ENCODE data around the gene CDH13. TPM values are rescaled to one million over a fixed set of nuclear protein-coding genes. Genes with fewer than 3 reads are reported as not detected.

Gene CDH13
- total RNA-seq, 1 donor from 2014 or later = not detected

DNA sequence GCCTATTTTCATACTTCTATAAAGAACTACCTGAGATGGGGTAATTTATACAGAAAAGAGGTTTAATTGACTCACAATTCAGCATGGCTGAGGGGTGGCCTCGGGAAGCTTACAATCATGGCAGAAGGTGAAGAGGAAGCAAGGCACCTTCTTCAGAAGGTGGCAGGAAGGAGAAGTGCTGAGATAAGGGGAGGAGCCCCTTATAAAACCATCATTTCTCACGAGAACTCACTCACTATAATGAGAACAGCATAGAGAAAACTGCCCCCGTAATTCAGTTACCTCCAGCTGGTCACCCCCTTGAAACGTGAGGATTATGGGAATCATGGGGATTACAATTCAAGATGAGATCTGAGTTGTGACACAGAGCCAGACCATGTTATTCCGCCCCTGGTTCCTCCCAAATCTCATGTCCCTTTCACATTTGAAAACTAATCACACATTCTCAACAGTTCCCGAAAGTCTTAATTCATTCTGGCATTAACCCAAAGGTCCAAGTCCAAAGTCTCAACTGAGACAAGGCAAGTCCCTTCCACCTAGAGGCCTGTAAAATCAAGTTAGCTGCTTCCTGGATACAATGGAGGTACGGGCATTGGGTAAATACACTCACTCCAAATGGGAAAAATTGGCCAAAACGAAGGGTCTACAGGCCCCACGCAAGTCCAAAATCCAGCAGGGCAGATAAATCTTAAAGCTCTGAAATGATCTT is 237.7 kb downstream of the CDH13 start:
- no peaks in the 10 kb centered on the region for H3K36me3 Mint-ChIP-seq (ENCODE audit: low read depth)
- CTCF ChIA-PET = no interaction called here
- POLR2A ChIA-PET = no interaction called here
- no peaks in the 10 kb centered on the region for H3K4me1 Mint-ChIP-seq
- ATAC-seq (ENCODE audit: low read depth) (no peak), DNase-seq (no peak)
- H3K27ac Mint-ChIP-seq = no peak overlapping the region
- intact Hi-C loops (cut with micrococcal nuclease) = no loop called here
- peaks cover 11% of the 10 kb centered on the region for H3K9me3 Mint-ChIP-seq
- TF ChIP-seq, protein P1, sequence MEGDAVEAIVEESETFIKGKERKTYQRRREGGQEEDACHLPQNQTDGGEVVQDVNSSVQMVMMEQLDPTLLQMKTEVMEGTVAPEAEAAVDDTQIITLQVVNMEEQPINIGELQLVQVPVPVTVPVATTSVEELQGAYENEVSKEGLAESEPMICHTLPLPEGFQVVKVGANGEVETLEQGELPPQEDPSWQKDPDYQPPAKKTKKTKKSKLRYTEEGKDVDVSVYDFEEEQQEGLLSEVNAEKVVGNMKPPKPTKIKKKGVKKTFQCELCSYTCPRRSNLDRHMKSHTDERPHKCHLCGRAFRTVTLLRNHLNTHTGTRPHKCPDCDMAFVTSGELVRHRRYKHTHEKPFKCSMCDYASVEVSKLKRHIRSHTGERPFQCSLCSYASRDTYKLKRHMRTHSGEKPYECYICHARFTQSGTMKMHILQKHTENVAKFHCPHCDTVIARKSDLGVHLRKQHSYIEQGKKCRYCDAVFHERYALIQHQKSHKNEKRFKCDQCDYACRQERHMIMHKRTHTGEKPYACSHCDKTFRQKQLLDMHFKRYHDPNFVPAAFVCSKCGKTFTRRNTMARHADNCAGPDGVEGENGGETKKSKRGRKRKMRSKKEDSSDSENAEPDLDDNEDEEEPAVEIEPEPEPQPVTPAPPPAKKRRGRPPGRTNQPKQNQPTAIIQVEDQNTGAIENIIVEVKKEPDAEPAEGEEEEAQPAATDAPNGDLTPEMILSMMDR (IDR thresholded peaks at IDR 0.05) = no peak
- H3K4me3 Mint-ChIP-seq = no peak overlapping the region
- no peaks in the 10 kb centered on the region for H3K27me3 Mint-ChIP-seq

DNA sequence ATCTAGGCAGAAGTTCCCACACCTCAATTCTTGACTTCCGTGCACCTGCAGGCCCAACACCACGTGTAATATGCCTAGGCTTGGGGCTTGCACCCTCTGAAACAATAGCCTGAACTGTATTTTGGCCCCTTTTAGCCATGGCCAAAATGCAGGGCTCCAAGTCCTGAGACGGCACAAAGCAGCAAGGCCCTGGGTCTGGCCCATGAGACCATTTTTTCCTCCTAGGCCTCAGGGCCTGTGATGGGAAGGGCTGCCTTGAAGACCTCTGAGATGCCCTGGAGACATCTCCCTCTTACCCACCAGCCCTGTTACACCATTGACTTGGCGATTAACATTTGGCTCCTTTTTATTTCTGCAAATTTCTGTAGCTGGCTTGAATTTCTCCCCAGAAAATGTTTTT is 238.6 kb downstream of the CDH13 start:
- TF ChIP-seq, protein P1 (IDR thresholded peaks at IDR 0.05) = no peak
- H3K27me3 Mint-ChIP-seq = no peaks in the 10 kb centered on the region
- DNase-seq = no peak
- ChIA-PET POLR2A (no interaction called here), CTCF (no interaction called here)
- intact Hi-C loops (cut with micrococcal nuclease) = no loop called here
- peaks cover 11% of the 10 kb centered on the region for H3K9me3 Mint-ChIP-seq
- H3K4me1 Mint-ChIP-seq = no peaks in the 10 kb centered on the region
- no peak overlapping the region for H3K4me3 Mint-ChIP-seq
- no peaks in the 10 kb centered on the region for H3K36me3 Mint-ChIP-seq (ENCODE audit: low read depth)
- ATAC-seq (ENCODE audit: low read depth) = no peak
- no peak overlapping the region for H3K27ac Mint-ChIP-seq

DNA sequence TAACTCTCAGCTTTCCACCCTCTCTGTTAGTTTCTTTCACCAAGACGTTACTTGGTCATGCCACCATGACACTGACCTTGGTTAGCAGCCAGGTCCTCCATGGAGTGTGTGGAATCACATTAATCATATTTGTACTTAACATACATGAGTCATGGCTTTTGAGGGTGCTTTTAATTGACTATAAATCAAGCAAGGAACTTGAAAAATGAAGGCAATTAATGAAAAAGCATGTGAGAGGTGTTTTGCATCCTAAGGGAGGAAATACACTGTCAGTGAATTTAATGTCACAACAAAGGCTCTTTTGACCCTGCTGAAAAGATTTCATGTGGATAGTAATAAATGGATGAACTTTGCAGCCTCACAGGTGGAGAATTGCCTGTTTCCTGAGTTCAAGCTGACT is 240.7 kb downstream of the CDH13 start:
- POLR2A ChIA-PET = no interaction called here
- CTCF ChIA-PET = no interaction called here
- intact Hi-C loops (cut with micrococcal nuclease) = no loop called here
- H3K36me3 Mint-ChIP-seq (ENCODE audit: low read depth) = no peaks in the 10 kb centered on the region
- H3K4me1 Mint-ChIP-seq = no peaks in the 10 kb centered on the region
- DNase-seq (no peak), ATAC-seq (ENCODE audit: low read depth) (no peak)
- H3K27me3 Mint-ChIP-seq = no peaks in the 10 kb centered on the region
- no peak overlapping the region for H3K27ac Mint-ChIP-seq
- H3K4me3 Mint-ChIP-seq = no peak overlapping the region
- peaks cover 19% of the 10 kb centered on the region for H3K9me3 Mint-ChIP-seq
- TF ChIP-seq, protein P1 (IDR thresholded peaks at IDR 0.05) = no peak

DNA sequence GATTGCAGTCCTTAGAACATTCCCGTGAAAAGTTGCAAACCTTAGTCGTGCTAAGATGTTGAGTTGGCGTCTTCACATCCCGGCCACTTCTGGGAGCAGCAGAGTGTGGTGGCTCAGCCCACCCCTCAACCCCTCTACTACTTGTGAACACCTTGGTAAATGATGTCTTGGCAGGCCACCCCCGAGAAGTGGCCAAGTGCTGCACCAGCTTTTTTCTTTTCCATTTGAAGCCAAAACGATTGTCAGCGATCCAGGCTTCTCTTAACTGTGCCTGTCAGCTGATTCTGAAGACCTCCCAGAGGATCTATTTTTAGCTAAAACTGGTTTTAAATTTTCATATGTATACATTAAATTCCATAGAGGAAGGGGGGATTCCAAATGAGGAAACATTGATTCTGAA is 247.5 kb downstream of the CDH13 start:
- TF ChIP-seq, protein P1 (IDR thresholded peaks at IDR 0.05) = no peak
- Mint-ChIP-seq H3K4me3 (no peak overlapping the region), H3K27me3 (peaks cover 3% of the 10 kb centered on the region), H3K27ac (no peak overlapping the region), H3K4me1 (no peaks in the 10 kb centered on the region), H3K36me3 (ENCODE audit: low read depth) (no peaks in the 10 kb centered on the region), H3K9me3 (peaks cover 12% of the 10 kb centered on the region)
- CTCF ChIA-PET = no interaction called here
- POLR2A ChIA-PET = no interaction called here
- ATAC-seq (ENCODE audit: low read depth) (no peak), DNase-seq (no peak)
- intact Hi-C loops (cut with micrococcal nuclease) = no loop called here

DNA sequence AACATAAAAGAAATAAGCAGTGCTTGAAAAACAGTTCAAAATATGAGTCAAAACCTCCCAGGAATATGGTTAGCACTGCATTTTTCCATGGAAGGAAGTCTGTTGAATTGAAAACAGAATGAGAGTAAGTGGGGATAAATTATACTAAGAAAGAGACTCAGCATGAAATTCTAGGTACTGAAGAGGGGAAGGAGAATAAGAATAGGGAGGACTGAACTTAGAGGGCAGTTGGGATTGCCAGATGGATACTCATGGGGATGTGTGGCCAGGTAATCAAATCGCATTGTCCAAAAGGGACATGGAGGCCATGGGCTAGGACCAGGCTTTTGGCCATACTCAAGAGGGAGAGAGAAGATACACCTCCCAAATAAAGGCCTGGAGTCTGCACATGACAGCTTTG is 247.9 kb downstream of the CDH13 start:
- CTCF ChIA-PET = no interaction called here
- POLR2A ChIA-PET = no interaction called here

More for the DNA sequence above, 247.9 kb downstream of the CDH13 start:
- Mint-ChIP-seq H3K4me1 (no peaks in the 10 kb centered on the region), H3K9me3 (peaks cover 12% of the 10 kb centered on the region), H3K27me3 (peaks cover 3% of the 10 kb centered on the region), H3K36me3 (ENCODE audit: low read depth) (no peaks in the 10 kb centered on the region), H3K27ac (no peak overlapping the region), H3K4me3 (no peak overlapping the region)
- intact Hi-C loops (cut with micrococcal nuclease) = no loop called here
- ATAC-seq (ENCODE audit: low read depth) (no peak), DNase-seq (no peak)
- TF ChIP-seq, protein P1 (IDR thresholded peaks at IDR 0.05) = no peak

Measured in activated B cell treated with CpG ODN at 0.5 μM for 24 hours (primary cell).